Stimulated activated CD4-positive, alpha-beta T cell treated with anti-CD3 and anti-CD28 coated beads, Interleukin-1b, Interleukin-23, amount 100 ng/mL, for 4 hours (primary cell): Measurements from ENCODE around the gene RIPOR3.
A peak's percentile ranks its signal among the peaks of the same experiment; 100 is the strongest.
"Not testable (repeated sequence)": the region's sequence is repeated elsewhere in the genome, so short reads cannot be mapped to it uniquely, and the experiment has no call there.

Experiments used
- DNase-seq, 2 donors: peaks; one replicate each; pipeline ENCODE4 v3.0.0-alpha.2; 2020; ENCODE audit warnings: low read depth in 2 of 2

The RIPOR3 gene

GRCh38 chr20:50632236-50632635 lies 59.1 kb downstream of the RIPOR3 start:
- no peak for DNase-seq

- no peak for DNase-seq
These were observed 60.6 kb downstream of the RIPOR3 start for GRCh38 chr20:50630578-50631263.

GRCh38 chr20:50629670-50630045 lies 61.7 kb downstream of the RIPOR3 start:
- no peak for DNase-seq

- DNase-seq = no peak
These were observed 62.3 kb downstream of the RIPOR3 start for GRCh38 chr20:50628853-50629669.

GRCh38 chr20:50628332-50628731 lies 63.0 kb downstream of the RIPOR3 start:
- no peak for DNase-seq

GRCh38 chr20:50627747-50628146 lies 63.6 kb downstream of the RIPOR3 start:
- no peak for DNase-seq

- peak in 1 of 2 donors; percentile 22 for DNase-seq
These were observed 65.2 kb downstream of the RIPOR3 start for GRCh38 chr20:50625986-50626677.

GRCh38 chr20:50624351-50625016 lies 66.9 kb downstream of the RIPOR3 start:
- DNase-seq = no peak

GRCh38 chr20:50621068-50621665 lies 70.2 kb downstream of the RIPOR3 start:
- DNase-seq = no peak

GRCh38 chr20:50620459-50620858 lies 70.9 kb downstream of the RIPOR3 start:
- not testable (repeated sequence) for DNase-seq

GRCh38 chr20:50618537-50618936 lies 72.8 kb downstream of the RIPOR3 start:
- no peak for DNase-seq

- DNase-seq = no peak
These were observed 74.3 kb downstream of the RIPOR3 start for GRCh38 chr20:50617022-50617421.

GRCh38 chr20:50615407-50615806 lies 75.9 kb downstream of the RIPOR3 start:
- no peak for DNase-seq

GRCh38 chr20:50613438-50614169 lies 77.7 kb downstream of the RIPOR3 start:
- DNase-seq = no peak

GRCh38 chr20:50611128-50611810 lies 80.1 kb downstream of the RIPOR3 start:
- no peak for DNase-seq

- no peak for DNase-seq
These were observed 81.1 kb downstream of the RIPOR3 start for GRCh38 chr20:50610212-50610718.

- DNase-seq = no peak
These were observed 81.8 kb downstream of the RIPOR3 start for GRCh38 chr20:50609438-50609989.

- no peak for DNase-seq
These were observed 82.6 kb downstream of the RIPOR3 start for GRCh38 chr20:50608750-50609104.

- DNase-seq = no peak
These were observed 83.2 kb downstream of the RIPOR3 start for GRCh38 chr20:50607850-50608749.
